PC-9 (cell line): ENCODE results near the gene MAP3K8. TPM values are rescaled to one million over a fixed set of nuclear protein-coding genes. Genes with fewer than 3 reads are reported as not detected.
"Not testable (repeated sequence)": the region's sequence is repeated elsewhere in the genome, so short reads cannot be mapped to it uniquely, and the experiment has no call there.

Experiments used
- BruUV-seq: library from RNA; stranded (reverse); fragments of 400-500 nt; replicated peaks from 2 replicates; lab custom pipeline; 2021; lab: Mats Ljungman, UMichigan
- CTCF ChIA-PET: fragments of 300-600 bp; sonication (Branson Sonifier 250); formaldehyde crosslinking; loops from one replicate; lab custom pipeline; 2022; ENCODE audit warnings: antibody characterized with exemption; lab: Charles Lee
- POLR2A ChIA-PET: fragments of 300-600 bp; sonication (Branson Sonifier 250); formaldehyde crosslinking; loops from one replicate; lab custom pipeline; 2022; ENCODE audit warnings: antibody characterized with exemption; ENCODE audit not compliant: unreplicated experiment; lab: Charles Lee
- DNase-seq, 2 experiments: peaks; one replicate each; pipeline versions ENCODE4 v3.0.0 to v3.0.0-alpha.2; 2015 to 2022; ENCODE audit warnings: mixed read lengths in 1 of 2
- H2AFZ ChIP-seq: fragments of 200-600 bp; sonication (generic); 2 replicates; pipeline ENCODE4 v1.8.1; 2017; ENCODE audit warnings: antibody characterized with exemption
- H3F3A ChIP-seq: fragments of 200-600 bp; sonication (generic); 2 replicates; pipeline ENCODE4 v1.8.1; 2017; ENCODE audit warnings: antibody characterized with exemption, mild to moderate bottlenecking, low read depth; ENCODE audit not compliant: insufficient read depth
- H3K27ac ChIP-seq: fragments of 200-600 bp; sonication (generic); 2 replicates; pipeline ENCODE4 v1.6.1; 2016; ENCODE audit warnings: mixed run types
- H3K27me3 ChIP-seq: fragments of 200-600 bp; sonication (generic); 2 replicates; pipeline ENCODE4 v1.6.1; 2016; ENCODE audit warnings: low read depth, mixed run types; ENCODE audit not compliant: insufficient read depth
- H3K36me3 ChIP-seq: fragments of 200-600 bp; sonication (generic); 2 replicates; pipeline ENCODE4 v1.6.1; 2016; ENCODE audit warnings: low read depth, mixed run types
- H3K4me1 ChIP-seq: fragments of 200-600 bp; sonication (generic); replicated peaks from 2 replicates; pipeline ENCODE4 v1.6.1; 2016; ENCODE audit warnings: mixed run types; ENCODE audit not compliant: insufficient read depth
- H3K4me2 ChIP-seq: fragments of 200-600 bp; sonication (generic); 2 replicates; pipeline ENCODE4 v1.6.1; 2017; ENCODE audit warnings: mixed run types
- H3K4me3 ChIP-seq: fragments of 200-600 bp; sonication (generic); 2 replicates; pipeline ENCODE4 v1.6.1; 2016; ENCODE audit warnings: mixed run types
- H3K79me2 ChIP-seq: fragments of 200-600 bp; sonication (generic); 2 replicates; pipeline ENCODE4 v1.6.1; 2017; ENCODE audit warnings: low read depth, mixed run types
- H3K9me2 ChIP-seq: fragments of 200-600 bp; sonication (generic); 2 replicates; pipeline ENCODE4 v1.8.1; 2017; ENCODE audit warnings: mild to moderate bottlenecking; ENCODE audit not compliant: insufficient read depth
- H3K9me3 ChIP-seq: fragments of 200-600 bp; sonication (generic); 2 replicates; pipeline ENCODE4 v1.8.1; 2016; ENCODE audit warnings: low read depth; ENCODE audit not compliant: insufficient read depth
- H4K20me1 ChIP-seq: fragments of 200-600 bp; sonication (generic); 2 replicates; pipeline ENCODE4 v1.8.1; 2017; ENCODE audit not compliant: insufficient read depth
- EZH2 ChIP-seq: fragments of 200-600 bp; sonication (generic); IDR thresholded peaks from 2 replicates; pipeline ENCODE4 v1.8.0; 2017; ENCODE audit warnings: antibody characterized with exemption, low read depth
- intact Hi-C: fragments of 100-400 bp; cut with micrococcal nuclease; formaldehyde crosslinking; loops from one replicate; pipeline ENCODE4 v1.10.0; 2022; ENCODE audit not compliant: unreplicated experiment
- total RNA-seq: library from RNA; stranded (reverse); gene quantifications from 2 replicates; pipeline ENCODE4 v1.2.3, GENCODE V29; 2021
- TF ChIP-seq, protein P1 (sequence below): fragments of 200-600 bp; sonication (generic); conservative IDR thresholded peaks from 2 replicates; pipeline ENCODE4 v1.6.1; 2017; ENCODE audit warnings: mixed run types, antibody characterized with exemption, mild to moderate bottlenecking, moderate library complexity

MAP3K8 gene
- total RNA-seq, 1 experiment from 2014 or later, result 14.3 TPM

DNA sequence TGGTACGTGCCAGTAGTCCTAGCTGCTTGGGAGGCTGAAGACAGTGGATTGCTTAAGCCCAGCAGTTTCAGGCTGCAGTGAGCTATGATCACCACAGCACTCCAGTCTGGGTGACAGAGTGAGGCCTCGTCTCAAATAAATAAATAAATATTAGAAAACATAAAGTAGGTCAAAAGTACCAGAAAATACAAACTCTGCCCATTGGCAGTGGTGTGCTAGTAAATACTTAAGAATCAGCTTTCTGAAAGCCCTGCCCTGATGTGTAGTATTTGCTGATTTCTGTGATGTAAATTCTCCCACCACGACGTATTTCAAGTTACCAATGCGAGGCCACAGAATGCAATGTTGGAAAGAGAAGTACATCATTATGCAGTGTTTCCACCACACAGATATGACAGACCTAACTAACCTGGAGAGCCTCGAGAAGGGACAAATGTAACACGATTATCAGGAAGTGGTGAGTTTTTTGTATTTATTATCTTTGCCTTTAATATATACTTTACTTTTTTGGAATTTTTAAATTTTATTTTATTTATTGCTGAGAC is 11.8 kb upstream of the MAP3K8 start:
- no peaks in the 10 kb centered on the region for H3K9me3 ChIP-seq
- no peaks in the 10 kb centered on the region for H3K27me3 ChIP-seq
- ChIA-PET CTCF (no interaction called here), POLR2A (interaction anchor here (1.7 kb wide), 1 partner anchor 9 kb away, joined by 21 read pairs; no protein-coding TSS in a partner anchor)
- intact Hi-C loops, result loop anchor here (2.0 kb wide), 2 partner anchors 15 to 73 kb away; no protein-coding TSS in a partner anchor
- no peaks in the 10 kb centered on the region for H3K79me2 ChIP-seq
- no peak overlapping the region for H3K4me2 ChIP-seq
- H3F3A ChIP-seq, result peaks cover 30% of the 10 kb centered on the region
- H3K4me1 ChIP-seq, result peaks cover 47% of the 10 kb centered on the region
- BruUV-seq, result no TSS peak
- no peaks in the 10 kb centered on the region for H3K9me2 ChIP-seq
- no peak overlapping the region for H2AFZ ChIP-seq
- H3K27ac ChIP-seq, result peak overlapping the region; percentile 91
- TF ChIP-seq, protein P1, sequence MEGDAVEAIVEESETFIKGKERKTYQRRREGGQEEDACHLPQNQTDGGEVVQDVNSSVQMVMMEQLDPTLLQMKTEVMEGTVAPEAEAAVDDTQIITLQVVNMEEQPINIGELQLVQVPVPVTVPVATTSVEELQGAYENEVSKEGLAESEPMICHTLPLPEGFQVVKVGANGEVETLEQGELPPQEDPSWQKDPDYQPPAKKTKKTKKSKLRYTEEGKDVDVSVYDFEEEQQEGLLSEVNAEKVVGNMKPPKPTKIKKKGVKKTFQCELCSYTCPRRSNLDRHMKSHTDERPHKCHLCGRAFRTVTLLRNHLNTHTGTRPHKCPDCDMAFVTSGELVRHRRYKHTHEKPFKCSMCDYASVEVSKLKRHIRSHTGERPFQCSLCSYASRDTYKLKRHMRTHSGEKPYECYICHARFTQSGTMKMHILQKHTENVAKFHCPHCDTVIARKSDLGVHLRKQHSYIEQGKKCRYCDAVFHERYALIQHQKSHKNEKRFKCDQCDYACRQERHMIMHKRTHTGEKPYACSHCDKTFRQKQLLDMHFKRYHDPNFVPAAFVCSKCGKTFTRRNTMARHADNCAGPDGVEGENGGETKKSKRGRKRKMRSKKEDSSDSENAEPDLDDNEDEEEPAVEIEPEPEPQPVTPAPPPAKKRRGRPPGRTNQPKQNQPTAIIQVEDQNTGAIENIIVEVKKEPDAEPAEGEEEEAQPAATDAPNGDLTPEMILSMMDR, result no peak
- TF ChIP-seq EZH2, result no peak
- no peaks in the 10 kb centered on the region for H4K20me1 ChIP-seq
- no peak overlapping the region for H3K4me3 ChIP-seq
- H3K36me3 ChIP-seq, result no peaks in the 10 kb centered on the region
- DNase-seq, result no peak

DNA sequence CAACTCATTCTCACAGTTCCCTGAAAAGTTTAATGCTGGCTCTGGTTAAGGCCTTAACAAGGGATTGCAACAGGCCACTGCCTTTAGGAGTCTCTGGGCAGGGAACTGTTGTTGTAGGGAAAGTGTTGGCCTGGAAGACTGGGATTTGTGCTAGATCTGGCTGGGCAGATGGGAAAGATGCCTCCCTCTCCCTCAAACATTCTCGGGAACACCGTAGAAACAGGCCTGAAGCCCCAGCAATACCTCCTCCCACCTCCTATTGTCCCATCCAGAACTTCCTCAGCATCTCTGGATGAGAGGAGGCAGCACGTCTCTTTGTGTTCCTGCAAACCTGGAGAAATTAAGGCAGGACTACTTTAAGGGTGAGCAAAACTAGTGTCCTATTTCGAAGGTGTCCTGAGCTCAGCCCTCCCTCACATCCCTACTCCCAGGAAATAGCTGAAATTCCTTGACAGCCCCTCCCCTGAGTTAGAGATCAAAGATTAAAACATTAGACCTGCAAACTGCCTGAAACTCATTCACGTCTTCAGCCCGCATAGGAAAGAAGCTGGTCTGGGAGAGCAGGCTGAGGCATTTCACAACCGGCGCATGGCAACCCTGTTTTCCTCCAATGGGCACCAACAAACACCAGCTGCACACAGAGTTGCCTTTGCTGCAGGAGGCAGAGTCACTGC is 10.9 kb upstream of the MAP3K8 start:
- TF ChIP-seq, protein P1, result no peak
- TF ChIP-seq EZH2, result no peak
- POLR2A ChIA-PET, result interaction anchor here (0.5 to 1.7 kb wide), 10 partner anchors 8 to 1443 kb away, joined by 3 to 36 read pairs (median 7); partner anchors contain the start of genes MAP3K8 and MTPAP
- DNase-seq, result peak; percentile 92 to 96
- H3K36me3 ChIP-seq, result no peaks in the 10 kb centered on the region
- peaks cover 47% of the 10 kb centered on the region for H3K4me1 ChIP-seq
- no peaks in the 10 kb centered on the region for H4K20me1 ChIP-seq
- H3K4me3 ChIP-seq, result 0 out of 2 replicates have a peak overlapping the region, but pooled peaks have one; percentile 24
- peak overlapping the region; percentile 75 for H2AFZ ChIP-seq
- H3K79me2 ChIP-seq, result no peaks in the 10 kb centered on the region
- peak overlapping the region; percentile 62 for H3K4me2 ChIP-seq
- H3K27me3 ChIP-seq, result no peaks in the 10 kb centered on the region
- H3F3A ChIP-seq, result peaks cover 30% of the 10 kb centered on the region
- no peaks in the 10 kb centered on the region for H3K9me2 ChIP-seq
- H3K9me3 ChIP-seq, result no peaks in the 10 kb centered on the region
- intact Hi-C loops, result loop anchor here (1.0 to 2.0 kb wide), 4 partner anchors 8 to 72 kb away; no protein-coding TSS in a partner anchor
- BruUV-seq, result TSS peak; percentile 88
- CTCF ChIA-PET, result interaction anchor here (1.0 to 1.4 kb wide), 3 partner anchors 9 to 64 kb away, joined by 3 read pairs; no protein-coding TSS in a partner anchor
- H3K27ac ChIP-seq, result peak overlapping the region; percentile 91

DNA sequence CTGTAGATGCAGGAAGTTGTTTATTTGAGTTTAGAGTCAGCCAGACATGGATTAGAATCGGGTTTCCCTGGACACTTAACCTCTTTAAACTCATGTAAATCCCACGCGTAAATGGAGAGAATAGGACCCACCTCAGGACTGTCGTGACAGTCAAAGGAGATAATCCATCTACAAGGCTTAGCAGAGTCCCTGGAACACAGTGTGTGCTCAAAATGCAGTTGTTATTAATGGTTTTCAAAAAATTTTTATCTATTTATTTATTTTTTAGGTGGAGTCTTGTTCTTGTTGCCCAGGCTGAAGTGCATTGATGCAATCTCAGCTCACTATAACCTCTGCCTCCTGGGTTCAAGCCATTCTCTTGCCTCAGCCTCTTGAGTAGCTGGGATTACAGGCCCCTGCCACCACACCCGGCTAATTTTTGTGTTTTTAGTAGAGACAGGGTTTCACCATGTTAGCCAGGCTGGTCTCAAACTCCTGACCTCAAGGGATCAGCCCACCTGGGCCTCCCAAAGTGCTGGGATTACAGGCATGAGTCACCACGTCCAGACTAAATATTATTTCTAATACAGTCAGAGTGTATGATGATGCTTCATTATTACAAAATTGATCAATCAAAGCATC is 10.2 kb upstream of the MAP3K8 start:
- H3K9me2 ChIP-seq, H3K36me3 ChIP-seq, H3K79me2 ChIP-seq, H3K9me3 ChIP-seq, H3K27me3 ChIP-seq, H4K20me1 ChIP-seq, H2AFZ ChIP-seq: not testable (repeated sequence)
- ChIA-PET POLR2A (interaction anchor here (0.5 to 1.7 kb wide), 9 partner anchors 8 to 762 kb away, joined by 3 to 36 read pairs (median 6); partner anchors contain the start of genes MAP3K8 and MTPAP), CTCF (interaction anchor here (1.0 to 1.4 kb wide), 3 partner anchors 10 to 64 kb away, joined by 3 read pairs; no protein-coding TSS in a partner anchor)
- Histone ChIP-seq H3K4me1 (peaks cover 40% of the 10 kb centered on the region), H3K4me3 (0 out of 2 replicates have a peak overlapping the region, but pooled peaks have one; percentile 24), H3K27ac (peak overlapping the region; percentile 91), H3K4me2 (peak overlapping the region; percentile 62), H3F3A (peaks cover 30% of the 10 kb centered on the region)
- intact Hi-C loops, result loop anchor here (1.0 to 2.0 kb wide), 4 partner anchors 8 to 71 kb away; no protein-coding TSS in a partner anchor
- peak; percentile 16 to 54 for DNase-seq
- TSS peak; percentile 95 for BruUV-seq
